NCI-H1436 treated with DMSO at 0.1 percent for 48 hours (cell line): Measurements from ENCODE around the gene EAPP.
"Not testable (repeated sequence)": the region's sequence is repeated elsewhere in the genome, so short reads cannot be mapped to it uniquely, and the experiment has no call there.

Experiments used
- DNase-seq: peaks from one replicate; lab custom pipeline; 2025; lab: John Stamatoyannopoulos, UW

Gene EAPP

DNA sequence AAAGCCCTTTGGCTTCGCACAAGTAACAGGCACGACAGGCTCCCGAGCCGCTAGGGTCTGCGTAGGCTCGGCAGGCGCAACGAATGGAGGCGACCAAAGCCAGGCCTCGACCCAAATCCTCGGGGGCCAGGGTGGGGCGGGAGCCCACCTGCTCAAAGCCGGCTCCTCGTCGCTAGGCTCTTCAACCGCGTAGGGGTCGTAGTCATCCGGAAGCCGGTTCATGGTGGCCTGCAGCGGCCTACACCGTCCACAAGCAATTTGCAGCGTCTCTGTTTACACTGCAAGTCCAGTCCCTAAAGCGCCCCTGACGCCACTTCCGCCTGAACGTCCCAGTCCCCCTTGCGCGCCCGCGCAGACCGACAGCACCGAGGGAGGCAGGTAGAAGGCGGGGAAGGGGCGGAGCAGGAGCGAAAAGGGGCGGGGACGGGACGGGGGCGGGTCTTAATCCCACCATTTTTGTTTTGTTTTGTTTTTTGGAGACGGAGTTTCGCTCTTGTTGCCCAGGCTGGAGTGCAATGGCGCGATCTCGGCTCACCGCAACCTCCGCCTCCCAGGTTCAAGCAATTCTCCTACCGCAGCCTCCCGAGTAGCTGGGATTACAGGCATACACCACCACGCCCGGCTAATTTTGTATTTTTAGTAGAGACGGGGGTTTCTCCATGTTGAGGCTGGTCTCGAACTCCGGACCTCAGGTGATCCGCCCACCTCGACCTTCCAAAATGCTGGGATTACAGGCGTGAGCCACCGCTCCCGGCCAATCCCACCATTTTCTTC is at the start of gene EAPP:
TSS of gene EAPP (minus strand) at position 295 of the 774 bp plus-strand sequence. CDS start at position 222, 73 bp downstream.
- no peak for DNase-seq

DNA sequence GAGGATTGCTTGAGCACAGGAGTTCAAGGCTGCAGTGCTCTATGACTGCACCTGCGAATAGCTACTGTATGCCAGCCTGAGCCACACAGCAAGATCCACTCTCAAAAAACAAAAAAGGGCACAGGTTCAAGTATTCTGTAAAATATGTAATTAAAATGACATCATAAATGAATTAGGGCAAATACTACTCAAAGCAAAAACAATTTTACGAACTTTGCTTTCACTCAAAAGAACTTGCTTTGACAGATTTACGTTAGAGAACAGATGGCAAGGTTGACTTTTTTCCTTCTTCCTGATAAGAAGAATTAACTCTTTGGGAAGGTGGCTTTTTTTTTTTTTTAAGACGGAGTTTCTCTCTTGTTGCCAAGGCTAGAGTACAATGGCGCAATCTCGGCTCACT is 44.0 kb upstream of the EAPP start:
- no peak for DNase-seq

GRCh38 chr14:34582117-34582680 is 42.7 kb upstream of the EAPP start:
- DNase-seq, result no peak

DNA sequence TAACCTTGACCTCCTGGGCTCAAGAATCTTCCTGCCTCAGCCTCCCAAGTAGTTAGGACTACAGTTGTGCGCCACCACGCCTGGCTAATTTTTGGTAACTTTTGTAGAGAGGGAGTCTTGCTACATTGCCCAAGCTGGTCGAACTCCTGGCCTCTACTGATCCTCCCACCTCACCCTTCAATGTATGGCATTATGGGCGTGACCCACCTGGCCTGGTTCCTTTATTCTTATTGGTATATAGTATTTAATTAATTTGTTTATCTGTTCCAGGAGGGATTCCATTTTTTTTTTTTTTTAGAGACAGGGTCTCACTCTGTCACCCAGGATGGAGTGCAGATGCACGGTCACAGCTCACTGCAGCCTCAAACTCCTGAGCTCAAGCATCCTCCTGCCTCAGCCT is 40.9 kb upstream of the EAPP start:
- no peak for DNase-seq

DNA sequence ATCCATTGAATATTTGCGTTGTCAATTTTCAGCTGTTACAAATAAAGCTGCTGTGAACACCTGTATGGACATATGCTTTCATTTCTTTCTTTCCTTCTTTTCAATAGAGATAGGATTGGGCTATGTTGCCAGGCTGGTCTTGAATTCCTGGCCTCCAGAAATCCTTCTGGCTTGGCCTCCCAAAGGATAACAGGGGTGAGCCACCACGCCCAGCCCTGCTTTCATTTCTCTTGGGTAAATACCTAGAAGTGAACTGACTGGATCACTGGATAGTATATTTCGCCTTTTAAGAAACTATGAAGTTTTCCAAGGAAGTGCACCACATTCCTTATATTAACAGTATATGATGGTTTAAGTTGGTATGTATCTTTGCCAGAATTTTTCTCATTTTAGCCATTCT is 32.3 kb upstream of the EAPP start:
- DNase-seq, result no peak

- DNase-seq, result no peak
Measured at GRCh38 chr14:34569750-34570149, 30.2 kb upstream of the EAPP start.

DNA sequence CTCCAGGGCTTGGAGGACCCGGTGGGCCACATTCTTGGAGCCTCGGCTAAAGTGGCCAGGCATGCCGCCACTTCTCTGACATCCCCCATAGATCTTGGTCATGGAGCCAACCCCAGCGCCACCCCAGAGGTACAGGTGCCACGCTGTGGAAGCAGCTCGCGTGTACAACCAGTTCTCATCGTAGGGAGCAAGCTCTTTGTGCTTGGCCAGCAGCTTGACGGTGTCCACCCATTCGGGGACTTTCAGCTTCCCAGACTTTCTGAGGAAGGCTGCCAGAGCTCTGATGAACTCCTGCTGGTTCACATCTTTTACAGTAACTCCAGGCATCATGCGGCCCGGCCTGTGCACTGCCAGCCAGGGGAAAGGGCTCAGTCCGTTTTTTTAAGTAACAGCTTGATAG is 29.3 kb upstream of the EAPP start:
- no peak for DNase-seq

DNA sequence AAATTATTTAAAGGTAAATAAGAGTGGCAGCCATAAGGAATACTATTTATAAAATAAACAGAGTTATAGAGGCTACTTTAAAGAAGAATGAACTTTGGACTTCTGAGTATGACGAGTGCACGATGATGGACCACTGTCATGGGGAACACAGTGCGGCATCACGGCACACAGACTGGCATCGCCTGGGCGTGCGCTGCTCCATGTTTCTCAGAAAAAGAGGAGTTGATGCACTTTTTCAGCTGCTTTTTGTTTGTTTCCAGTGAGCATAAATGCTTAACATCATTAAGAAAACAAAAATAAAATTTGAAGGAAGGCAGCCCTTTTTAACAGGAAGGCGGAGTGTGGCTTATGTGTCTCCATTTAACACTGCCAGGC is 23.3 kb upstream of the EAPP start:
- no peak for DNase-seq

GRCh38 chr14:34562037-34562775 is 22.7 kb upstream of the EAPP start:
- not testable (repeated sequence) for DNase-seq

DNA sequence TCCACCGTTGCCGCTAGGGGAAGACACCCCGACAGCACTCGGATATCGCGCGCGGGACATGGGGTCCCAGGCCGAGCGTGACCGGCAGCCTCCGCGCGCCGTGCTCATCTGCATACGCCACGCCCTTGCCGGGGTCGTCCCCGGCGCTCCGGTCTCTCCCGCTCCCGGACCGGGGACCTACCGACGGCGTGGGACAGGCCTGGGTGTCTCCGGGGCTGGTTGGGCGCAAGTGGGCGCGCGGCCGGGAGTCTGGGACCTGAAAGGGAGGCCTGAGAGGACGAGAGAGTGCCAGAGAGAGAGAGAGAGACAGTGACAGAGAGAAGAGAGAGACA is 17.0 kb upstream of the EAPP start:
- DNase-seq, result not testable (repeated sequence)

DNA sequence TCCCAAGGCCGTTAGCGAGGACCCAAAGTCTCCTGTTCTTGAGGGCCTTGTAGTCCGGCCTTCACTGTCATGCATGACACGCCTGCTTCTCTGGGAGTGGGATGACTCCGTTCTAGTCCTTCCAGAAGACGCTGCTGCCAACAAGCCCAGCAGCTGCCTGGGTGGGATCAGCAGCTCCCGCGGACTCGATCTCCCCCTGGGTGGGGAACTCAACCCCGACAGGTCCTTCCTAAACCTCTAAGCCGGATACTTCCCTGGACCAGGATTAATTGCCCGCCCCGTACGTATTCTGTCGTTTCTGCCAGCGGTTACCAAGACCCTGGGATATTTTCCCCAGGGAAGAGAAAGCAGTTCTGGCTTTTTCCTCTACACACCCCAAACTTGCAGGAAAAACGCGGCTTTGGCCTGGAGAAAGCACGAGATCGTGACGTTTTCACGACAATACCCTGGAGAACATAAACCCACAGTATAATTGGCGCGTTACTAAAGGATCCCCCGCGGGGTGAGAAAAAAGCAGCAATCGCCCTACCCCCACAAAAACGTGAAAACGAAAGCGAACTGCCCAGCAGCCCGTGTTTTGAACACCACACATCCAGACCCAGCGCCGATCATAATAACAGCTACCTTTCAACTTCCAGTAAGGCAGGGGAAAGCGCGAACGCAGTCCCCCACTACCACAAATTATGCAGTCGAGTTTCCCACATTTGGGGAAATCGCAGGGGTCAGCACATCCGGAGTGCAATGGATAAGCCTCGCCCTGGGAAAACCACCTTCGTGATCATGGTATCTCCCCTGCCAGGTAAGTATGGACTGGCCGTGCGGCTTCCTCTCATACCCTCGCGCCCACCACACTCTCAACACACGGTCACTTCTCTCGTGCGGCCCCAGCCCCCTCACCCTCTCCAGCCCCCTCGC is 16.3 kb upstream of the EAPP start:
- not testable (repeated sequence) for DNase-seq

DNA sequence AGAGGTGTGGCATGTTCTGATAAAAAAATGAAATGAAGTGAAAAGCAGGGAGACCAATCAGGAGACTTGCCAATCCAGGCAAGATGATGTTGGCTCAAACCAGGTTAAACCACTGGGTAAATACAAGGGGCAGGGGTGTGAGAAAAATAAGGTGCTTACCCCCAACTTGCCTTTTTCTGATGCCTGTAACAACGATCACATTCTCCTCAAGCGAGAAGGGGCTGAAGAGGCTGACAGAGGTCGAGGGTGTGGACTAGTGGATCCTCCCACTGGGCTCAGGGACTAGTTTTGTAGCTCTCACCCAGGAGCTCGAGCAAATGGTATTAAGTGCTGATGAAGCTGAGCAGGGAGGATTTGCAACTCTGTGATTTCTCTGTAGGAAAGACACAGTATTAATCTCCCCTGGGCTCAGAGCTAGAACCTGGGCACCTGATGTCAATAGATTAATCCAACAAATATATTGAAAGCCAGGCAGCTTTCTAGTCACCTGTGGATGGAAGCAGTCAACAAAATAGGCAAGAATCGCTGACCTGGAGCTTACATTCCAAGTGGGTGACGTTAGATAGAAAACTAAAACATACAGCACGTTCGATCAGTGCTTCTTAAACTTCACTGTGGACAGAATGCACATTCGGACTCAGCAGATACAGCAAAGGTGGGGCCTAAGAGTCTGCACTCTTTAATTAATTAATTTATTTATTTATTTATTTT is 15.2 kb upstream of the EAPP start:
- DNase-seq, result no peak

GRCh38 chr14:34549276-34549966 is 9.9 kb upstream of the EAPP start:
- DNase-seq, result not testable (repeated sequence)

GRCh38 chr14:34548472-34548981 is 9.0 kb upstream of the EAPP start:
- no peak for DNase-seq

DNA sequence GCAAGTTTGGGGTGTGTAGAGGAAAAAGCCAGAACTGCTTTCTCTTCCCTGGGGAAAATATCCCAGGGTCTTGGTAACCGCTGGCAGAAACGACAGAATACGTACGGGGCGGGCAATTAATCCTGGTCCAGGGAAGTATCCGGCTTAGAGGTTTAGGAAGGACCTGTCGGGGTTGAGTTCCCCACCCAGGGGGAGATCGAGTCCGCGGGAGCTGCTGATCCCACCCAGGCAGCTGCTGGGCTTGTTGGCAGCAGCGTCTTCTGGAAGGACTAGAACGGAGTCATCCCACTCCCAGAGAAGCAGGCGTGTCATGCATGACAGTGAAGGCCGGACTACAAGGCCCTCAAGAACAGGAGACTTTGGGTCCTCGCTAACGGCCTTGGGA is 7.6 kb upstream of the EAPP start:
- not testable (repeated sequence) for DNase-seq

DNA sequence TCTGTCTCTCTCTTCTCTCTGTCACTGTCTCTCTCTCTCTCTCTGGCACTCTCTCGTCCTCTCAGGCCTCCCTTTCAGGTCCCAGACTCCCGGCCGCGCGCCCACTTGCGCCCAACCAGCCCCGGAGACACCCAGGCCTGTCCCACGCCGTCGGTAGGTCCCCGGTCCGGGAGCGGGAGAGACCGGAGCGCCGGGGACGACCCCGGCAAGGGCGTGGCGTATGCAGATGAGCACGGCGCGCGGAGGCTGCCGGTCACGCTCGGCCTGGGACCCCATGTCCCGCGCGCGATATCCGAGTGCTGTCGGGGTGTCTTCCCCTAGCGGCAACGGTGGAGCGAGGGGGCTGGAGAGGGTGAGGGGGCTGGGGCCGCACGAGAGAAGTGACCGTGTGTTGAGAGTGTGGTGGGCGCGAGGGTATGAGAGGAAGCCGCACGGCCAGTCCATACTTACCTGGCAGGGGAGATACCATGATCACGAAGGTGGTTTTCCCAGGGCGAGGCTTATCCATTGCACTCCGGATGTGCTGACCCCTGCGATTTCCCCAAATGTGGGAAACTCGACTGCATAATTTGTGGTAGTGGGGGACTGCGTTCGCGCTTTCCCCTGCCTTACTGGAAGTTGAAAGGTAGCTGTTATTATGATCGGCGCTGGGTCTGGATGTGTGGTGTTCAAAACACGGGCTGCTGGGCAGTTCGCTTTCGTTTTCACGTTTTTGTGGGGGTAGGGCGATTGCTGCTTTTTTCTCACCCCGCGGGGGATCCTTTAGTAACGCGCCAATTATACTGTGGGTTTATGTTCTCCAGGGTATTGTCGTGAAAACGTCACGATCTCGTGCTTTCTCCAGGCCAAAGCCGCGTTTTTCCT is 7.0 kb upstream of the EAPP start:
- not testable (repeated sequence) for DNase-seq

- not testable (repeated sequence) for DNase-seq
Measured at GRCh38 chr14:34540181-34541059, 919 bp upstream of the EAPP start.

- DNase-seq, result no peak
Measured at GRCh38 chr14:34538871-34539406, 562 bp downstream of the EAPP start.
